ENCODE results near the gene PRKAR1B. TPM values are rescaled to one million over a fixed set of nuclear protein-coding genes. Genes with fewer than 3 reads are reported as not detected.

Gene PRKAR1B
- total RNA-seq, 1 experiment from 2014 or later, result 24.8 TPM

- Mint-ChIP-seq H3K27me3 (ENCODE audit: unreplicated experiment) (no peaks in the 10 kb centered on the region), H3K9me3 (ENCODE audit: low read depth, unreplicated experiment) (peaks cover 2% of the 10 kb centered on the region), H3K27ac (ENCODE audit: unreplicated experiment) (no peak overlapping the region), H3K4me1 (ENCODE audit: low read depth, unreplicated experiment) (no peaks in the 10 kb centered on the region), H3K4me3 (ENCODE audit: low read depth, unreplicated experiment) (no peak overlapping the region), H3K36me3 (ENCODE audit: insufficient read depth, unreplicated experiment) (peaks cover 11% of the 10 kb centered on the region)
- CTCF ChIA-PET, result no interaction called here
- TF ChIP-seq CTCF (IDR thresholded peaks at IDR 0.05; ENCODE audit: unreplicated experiment), result no peak
- DNase-seq, result no peak
- no TSS peak for BruUV-seq (replicated peaks)
- intact Hi-C loops (cut with micrococcal nuclease; ENCODE audit: unreplicated experiment), result no loop called here
Observed at GRCh38 chr7:713488-714230, 13.4 kb downstream of the PRKAR1B start.

- intact Hi-C loops (cut with micrococcal nuclease; ENCODE audit: unreplicated experiment), result no loop called here
- no peaks in the 10 kb centered on the region for H3K27me3 Mint-ChIP-seq (ENCODE audit: unreplicated experiment)
- CTCF ChIA-PET, result no interaction called here
- no TSS peak for BruUV-seq (replicated peaks)
- TF ChIP-seq CTCF (IDR thresholded peaks at IDR 0.05; ENCODE audit: unreplicated experiment), result no peak
- H3K4me3 Mint-ChIP-seq (ENCODE audit: low read depth, unreplicated experiment), result no peak overlapping the region
- H3K4me1 Mint-ChIP-seq (ENCODE audit: low read depth, unreplicated experiment), result no peaks in the 10 kb centered on the region
- H3K9me3 Mint-ChIP-seq (ENCODE audit: low read depth, unreplicated experiment), result no peaks in the 10 kb centered on the region
- H3K27ac Mint-ChIP-seq (ENCODE audit: unreplicated experiment), result no peak overlapping the region
- peaks cover 11% of the 10 kb centered on the region for H3K36me3 Mint-ChIP-seq (ENCODE audit: insufficient read depth, unreplicated experiment)
- DNase-seq, result no peak
Observed at GRCh38 chr7:713139-713457, 14.0 kb downstream of the PRKAR1B start.

GRCh38 chr7:712381-713138 is 14.5 kb downstream of the PRKAR1B start:
- H3K27me3 Mint-ChIP-seq (ENCODE audit: unreplicated experiment), result no peaks in the 10 kb centered on the region
- no peaks in the 10 kb centered on the region for H3K9me3 Mint-ChIP-seq (ENCODE audit: low read depth, unreplicated experiment)

GRCh38 chr7:711922-712380 is 15.1 kb downstream of the PRKAR1B start:
- Mint-ChIP-seq H3K27me3 (ENCODE audit: unreplicated experiment) (no peaks in the 10 kb centered on the region), H3K4me3 (ENCODE audit: low read depth, unreplicated experiment) (no peak overlapping the region), H3K4me1 (ENCODE audit: low read depth, unreplicated experiment) (no peaks in the 10 kb centered on the region), H3K36me3 (ENCODE audit: insufficient read depth, unreplicated experiment) (peaks cover 11% of the 10 kb centered on the region), H3K27ac (ENCODE audit: unreplicated experiment) (no peak overlapping the region), H3K9me3 (ENCODE audit: low read depth, unreplicated experiment) (no peaks in the 10 kb centered on the region)
- BruUV-seq (replicated peaks), result no TSS peak
- TF ChIP-seq CTCF (IDR thresholded peaks at IDR 0.05; ENCODE audit: unreplicated experiment), result no peak
- CTCF ChIA-PET, result interaction anchor here (0.6 kb wide), 1 partner anchor 86 kb away, joined by 4 read pairs; no protein-coding TSS in a partner anchor
- no peak for DNase-seq
- intact Hi-C loops (cut with micrococcal nuclease; ENCODE audit: unreplicated experiment), result no loop called here

More at GRCh38 chr7:712381-713138, 14.5 kb downstream of the PRKAR1B start:
- CTCF ChIA-PET, result no interaction called here
- H3K4me3 Mint-ChIP-seq (ENCODE audit: low read depth, unreplicated experiment), result no peak overlapping the region
- no peak overlapping the region for H3K27ac Mint-ChIP-seq (ENCODE audit: unreplicated experiment)
- intact Hi-C loops (cut with micrococcal nuclease; ENCODE audit: unreplicated experiment), result no loop called here
- H3K4me1 Mint-ChIP-seq (ENCODE audit: low read depth, unreplicated experiment), result no peaks in the 10 kb centered on the region
- TF ChIP-seq CTCF (IDR thresholded peaks at IDR 0.05; ENCODE audit: unreplicated experiment), result no peak
- peaks cover 11% of the 10 kb centered on the region for H3K36me3 Mint-ChIP-seq (ENCODE audit: insufficient read depth, unreplicated experiment)
- BruUV-seq (replicated peaks), result no TSS peak
- no peak for DNase-seq
